Tibial artery (tissue), 4 donors: Measurements from ENCODE around the gene SKIDA1.
A peak's percentile ranks its signal among the peaks of the same experiment; 100 is the strongest.

Source experiments
- DNase-seq, 2 donors: peaks; one replicate each; pipeline ENCODE4 v3.0.0-alpha.2; 2019
- H3K27ac ChIP-seq, 2 donors: fragments of 200-600 bp; sonication (generic) in 1 of 2; 1 replicate in 1 of 2; 2 replicates in 1 of 2; pipeline ENCODE4 v1.5.1; 2018 to 2019; ENCODE audit warnings: mild to moderate bottlenecking in 1 of 2
- H3K27me3 ChIP-seq, 2 donors: fragments of 200-600 bp; sonication (generic) in 1 of 2; one replicate each; pipeline versions ENCODE4 v1.5.1 to v1.6.0; 2016 to 2019
- H3K36me3 ChIP-seq, 3 donors: fragments of 200-600 bp; sonication (generic) in 2 of 3; one replicate each; pipeline ENCODE4 v1.5.1; 2016 to 2019; ENCODE audit warnings: mild to moderate bottlenecking in 2 of 3
- H3K4me1 ChIP-seq, 4 donors: fragments of 200-600 bp; sonication (generic) in 2 of 4; 1 replicate in 3 of 4; 2 replicates in 1 of 4; pipeline ENCODE4 v1.5.1; 2016 to 2019
- H3K4me3 ChIP-seq, 2 donors: fragments of 200-600 bp; sonication (generic) in 1 of 2; 1 replicate in 1 of 2; 2 replicates in 1 of 2; pipeline ENCODE4 v1.5.1; 2018 to 2019; ENCODE audit warnings: mild to moderate bottlenecking in 2 of 2
- H3K9me3 ChIP-seq, 3 donors: fragments of 200-600 bp; sonication (generic) in 1 of 3; one replicate each; pipeline ENCODE4 v1.5.1; 2016 to 2019
- intact Hi-C: fragments of 100-400 bp; cut with DNase I; formaldehyde crosslinking; loops from one replicate; pipeline ENCODE4 v1.15.0; 2023; ENCODE audit warnings: low total_unique reads
- TF ChIP-seq, protein P1 (sequence below), 2 experiments: fragments of 200-600 bp in 1 of 2; fragments of 450-650 bp in 1 of 2; IDR thresholded peaks; one replicate each; pipeline ENCODE4 v1.5.1; 2017 to 2019; ENCODE audit warnings: antibody characterized with exemption in 2 of 2, mild to moderate bottlenecking in 1 of 2, moderate library complexity in 1 of 2

SKIDA1 gene

DNA sequence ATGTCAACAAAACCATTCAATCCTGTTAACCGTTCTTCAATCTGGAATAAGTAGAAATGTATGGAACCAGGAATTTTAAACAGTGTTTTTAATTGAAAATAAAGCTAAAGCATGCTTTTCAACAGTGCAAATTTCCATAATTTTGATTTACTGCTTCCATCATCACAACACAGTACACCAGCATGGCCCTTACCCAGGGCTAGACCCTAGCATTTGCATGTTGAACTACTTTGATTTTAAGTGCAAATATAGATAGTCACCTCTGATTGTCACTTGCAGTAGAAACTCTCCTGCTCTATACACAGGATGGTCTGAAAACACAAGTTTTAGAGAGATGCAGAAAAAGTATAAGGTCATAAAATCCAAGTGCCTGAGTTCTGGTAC is 12.1 kb downstream of the SKIDA1 start:
- intact Hi-C loops = loop anchor here (10.0 kb wide), 2 partner anchors 731 to 921 kb away; no protein-coding TSS in a partner anchor
- peaks cover 0 to 27% (median 18%) of the 10 kb centered on the region in 4 donors for H3K4me1 ChIP-seq
- no peaks in the 10 kb centered on the region for H3K36me3 ChIP-seq
- TF ChIP-seq, protein P1, sequence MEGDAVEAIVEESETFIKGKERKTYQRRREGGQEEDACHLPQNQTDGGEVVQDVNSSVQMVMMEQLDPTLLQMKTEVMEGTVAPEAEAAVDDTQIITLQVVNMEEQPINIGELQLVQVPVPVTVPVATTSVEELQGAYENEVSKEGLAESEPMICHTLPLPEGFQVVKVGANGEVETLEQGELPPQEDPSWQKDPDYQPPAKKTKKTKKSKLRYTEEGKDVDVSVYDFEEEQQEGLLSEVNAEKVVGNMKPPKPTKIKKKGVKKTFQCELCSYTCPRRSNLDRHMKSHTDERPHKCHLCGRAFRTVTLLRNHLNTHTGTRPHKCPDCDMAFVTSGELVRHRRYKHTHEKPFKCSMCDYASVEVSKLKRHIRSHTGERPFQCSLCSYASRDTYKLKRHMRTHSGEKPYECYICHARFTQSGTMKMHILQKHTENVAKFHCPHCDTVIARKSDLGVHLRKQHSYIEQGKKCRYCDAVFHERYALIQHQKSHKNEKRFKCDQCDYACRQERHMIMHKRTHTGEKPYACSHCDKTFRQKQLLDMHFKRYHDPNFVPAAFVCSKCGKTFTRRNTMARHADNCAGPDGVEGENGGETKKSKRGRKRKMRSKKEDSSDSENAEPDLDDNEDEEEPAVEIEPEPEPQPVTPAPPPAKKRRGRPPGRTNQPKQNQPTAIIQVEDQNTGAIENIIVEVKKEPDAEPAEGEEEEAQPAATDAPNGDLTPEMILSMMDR (IDR thresholded peaks at IDR 0.05) = no peak
- no peak for DNase-seq
- no peak overlapping the region for H3K4me3 ChIP-seq
- H3K27ac ChIP-seq = no peak overlapping the region
- H3K27me3 ChIP-seq = peaks cover 0 to 73% of the 10 kb centered on the region in 2 donors
- H3K9me3 ChIP-seq = no peaks in the 10 kb centered on the region

- Histone ChIP-seq H3K36me3 (no peaks in the 10 kb centered on the region), H3K27me3 (peaks cover 0 to 69% of the 10 kb centered on the region in 2 donors), H3K4me3 (no peak overlapping the region), H3K27ac (no peak overlapping the region), H3K9me3 (no peaks in the 10 kb centered on the region), H3K4me1 (peaks cover 0 to 23% (median 18%) of the 10 kb centered on the region in 4 donors)
- intact Hi-C loops = loop anchor here (10.0 kb wide), 2 partner anchors 732 to 922 kb away; no protein-coding TSS in a partner anchor
- TF ChIP-seq, protein P1 (IDR thresholded peaks at IDR 0.05) = no peak
- no peak for DNase-seq
Measured at GRCh38 chr10:21512573-21513404, 12.7 kb downstream of the SKIDA1 start.

- Histone ChIP-seq H3K27ac (no peak overlapping the region), H3K4me3 (no peak overlapping the region), H3K4me1 (peaks cover 0 to 16% (median 12%) of the 10 kb centered on the region in 4 donors), H3K27me3 (peaks cover 0 to 69% of the 10 kb centered on the region in 2 donors), H3K9me3 (no peaks in the 10 kb centered on the region), H3K36me3 (no peaks in the 10 kb centered on the region)
- intact Hi-C loops = loop anchor here (10.0 kb wide), 2 partner anchors 733 to 923 kb away; no protein-coding TSS in a partner anchor
- no peak for DNase-seq
- TF ChIP-seq, protein P1 (IDR thresholded peaks at IDR 0.05) = no peak
Measured at GRCh38 chr10:21511946-21512572, 13.4 kb downstream of the SKIDA1 start.

GRCh38 chr10:21511095-21511570 is 14.3 kb downstream of the SKIDA1 start:
- H3K4me1 ChIP-seq = peaks cover 0 to 10% (median 6%) of the 10 kb centered on the region in 4 donors
- no peaks in the 10 kb centered on the region for H3K36me3 ChIP-seq
- H3K27ac ChIP-seq = no peak overlapping the region
- no peak overlapping the region for H3K4me3 ChIP-seq
- no peaks in the 10 kb centered on the region for H3K9me3 ChIP-seq
- H3K27me3 ChIP-seq = peaks cover 0 to 66% of the 10 kb centered on the region in 2 donors
- DNase-seq = no peak
- intact Hi-C loops = loop anchor here (10.0 kb wide), 2 partner anchors 734 to 924 kb away; no protein-coding TSS in a partner anchor
- TF ChIP-seq, protein P1 (IDR thresholded peaks at IDR 0.05) = no peak

DNA sequence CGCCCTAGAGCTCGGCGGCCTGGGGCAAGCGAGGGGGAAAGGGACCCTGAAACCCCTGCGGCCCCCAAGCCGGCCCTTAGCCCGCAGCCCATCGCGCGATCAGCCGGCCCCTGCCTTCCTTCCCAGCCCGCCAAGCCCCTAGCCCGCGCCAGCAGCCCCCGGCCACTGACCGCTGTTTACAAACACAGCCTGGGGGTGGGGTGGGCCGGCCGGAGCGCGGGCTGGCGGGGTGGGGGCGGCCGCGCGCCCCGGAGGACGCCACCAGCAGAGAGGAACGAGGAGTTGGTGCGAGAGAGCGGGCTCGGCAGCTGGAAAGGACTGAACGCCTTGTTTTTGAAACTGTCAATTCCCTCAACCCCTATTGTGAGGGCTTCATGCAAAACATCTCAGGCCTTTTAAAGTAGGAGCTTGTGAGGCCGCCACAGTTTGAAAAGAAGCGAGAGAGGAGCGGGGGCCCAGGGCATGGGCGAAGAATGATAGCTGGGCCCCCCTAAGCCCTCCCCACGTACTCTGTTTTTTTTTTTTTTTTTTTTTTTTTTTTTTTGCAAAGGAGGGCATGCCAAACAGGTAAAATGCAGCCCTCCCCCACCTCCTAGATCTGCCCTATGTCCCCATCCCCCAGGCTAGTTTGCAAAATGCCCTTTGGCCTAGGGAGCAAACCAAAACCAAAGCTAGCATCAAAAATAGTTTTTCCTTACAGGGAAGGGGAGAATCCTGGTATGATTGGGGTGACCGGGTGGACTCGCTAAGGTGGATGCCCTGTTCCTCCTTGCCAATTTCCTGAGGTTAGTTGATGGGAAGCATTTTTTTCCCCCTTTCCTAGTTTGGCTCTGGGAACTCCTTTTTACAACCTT is 15.0 kb downstream of the SKIDA1 start:
- TF ChIP-seq, protein P1 (IDR thresholded peaks at IDR 0.05) = no peak
- Histone ChIP-seq H3K4me3 (peak overlapping the region; percentile 40 to 49), H3K36me3 (no peaks in the 10 kb centered on the region), H3K9me3 (no peaks in the 10 kb centered on the region), H3K27ac (peak overlapping the region; percentile 5 to 8), H3K27me3 (peaks cover 0 to 60% of the 10 kb centered on the region in 2 donors), H3K4me1 (peaks cover 0 to 6% (median 5%) of the 10 kb centered on the region in 4 donors)
- intact Hi-C loops = loop anchor here (10.0 kb wide), 2 partner anchors 734 to 924 kb away; no protein-coding TSS in a partner anchor
- no peak for DNase-seq
